C1 segment of cervical spinal cord (tissue), 14 donors: ENCODE measurements around the gene ARHGDIA.
"Not testable (repeated sequence)": the region's sequence is repeated elsewhere in the genome, so short reads cannot be mapped to it uniquely, and the experiment has no call there.

Experiments
- DNase-seq, 14 donors: peaks; one replicate each; lab custom pipeline; 2025; lab: John Stamatoyannopoulos, UW

The ARHGDIA gene

DNA sequence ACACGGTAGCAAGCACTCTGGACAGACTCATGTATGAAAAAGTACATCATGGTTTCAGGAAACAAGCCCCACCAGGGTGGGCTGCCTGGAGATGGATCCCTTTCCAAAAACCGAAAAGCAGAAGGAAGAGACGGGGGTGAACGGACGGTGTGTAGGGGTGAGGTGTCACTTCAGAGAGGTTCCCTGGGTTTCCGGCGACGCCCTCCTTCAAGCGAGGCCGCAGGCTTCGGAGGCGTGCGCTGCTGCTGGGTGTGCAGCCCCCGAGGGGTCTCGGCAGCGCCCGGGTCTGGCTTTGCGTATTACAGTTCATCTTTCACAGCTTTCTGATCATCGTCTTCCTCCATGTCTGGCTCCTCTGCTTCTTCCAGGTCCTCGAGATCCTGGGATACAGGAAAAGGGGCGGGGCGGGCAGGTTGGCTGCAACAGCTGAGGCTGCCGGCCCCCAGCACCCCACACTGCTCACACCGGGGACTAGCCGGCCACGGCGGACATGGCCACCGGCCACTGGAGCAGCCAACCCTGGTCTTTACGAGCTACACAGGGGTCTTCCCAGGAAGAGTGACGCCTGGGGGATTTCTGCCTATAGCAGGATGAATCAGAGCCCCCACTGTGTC lies 27.3 kb downstream of the ARHGDIA start:
- DNase-seq = no peak

DNA sequence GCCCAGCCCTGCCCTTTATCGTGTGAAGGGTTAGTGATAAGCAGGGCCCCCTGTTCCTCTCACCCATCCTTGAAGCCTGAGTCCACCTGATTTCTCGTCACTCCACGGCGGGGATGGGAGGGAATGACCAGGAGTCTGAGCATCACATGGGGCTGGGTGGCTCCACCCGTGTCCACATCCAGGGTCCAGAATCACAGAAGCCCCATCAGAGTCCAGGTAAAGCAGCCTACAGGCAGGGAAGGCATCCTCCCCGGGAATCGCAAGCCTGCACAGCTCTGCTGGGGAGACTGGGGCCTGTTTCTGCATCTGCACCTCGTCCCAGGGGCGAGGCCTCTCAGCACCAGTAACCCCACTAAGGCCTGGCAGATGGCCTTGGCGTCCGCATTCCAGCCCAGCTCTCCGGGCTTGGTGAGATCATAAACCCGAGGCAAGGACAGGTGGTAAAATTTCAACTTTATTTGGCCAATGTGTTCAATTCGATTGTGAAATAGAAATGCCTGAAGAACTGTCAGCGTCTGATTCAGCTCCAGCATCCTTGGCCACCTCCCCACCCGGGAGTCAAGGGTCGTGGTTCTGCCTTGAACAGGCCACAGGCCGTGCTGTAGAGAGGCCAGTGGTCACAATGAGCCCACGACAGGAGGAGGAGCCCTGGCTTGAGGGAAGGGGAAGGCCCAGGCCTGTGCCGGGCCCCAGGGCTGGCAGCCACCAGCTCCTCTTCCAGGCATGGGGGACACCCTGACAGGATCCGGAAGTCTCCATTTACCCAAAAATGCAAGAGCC lies 28.2 kb downstream of the ARHGDIA start:
- DNase-seq = no peak

DNA sequence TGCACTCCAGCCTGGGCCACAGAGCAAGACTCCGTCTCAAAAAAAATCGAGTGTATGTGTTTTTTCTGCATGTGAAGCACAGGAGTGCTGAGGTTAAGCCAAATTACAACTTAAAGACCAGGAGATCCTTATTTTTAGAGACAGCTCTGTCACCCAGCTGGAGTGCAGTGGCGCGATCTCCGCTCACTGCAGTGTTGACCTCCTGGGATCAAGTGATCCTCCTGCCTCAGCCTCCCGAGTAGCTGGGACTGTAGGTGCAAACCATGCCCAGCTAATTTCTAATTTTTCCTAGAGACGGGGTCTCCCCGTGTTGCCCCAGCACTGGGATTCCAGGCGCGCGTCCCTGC lies 28.8 kb downstream of the ARHGDIA start:
- no peak for DNase-seq

DNA sequence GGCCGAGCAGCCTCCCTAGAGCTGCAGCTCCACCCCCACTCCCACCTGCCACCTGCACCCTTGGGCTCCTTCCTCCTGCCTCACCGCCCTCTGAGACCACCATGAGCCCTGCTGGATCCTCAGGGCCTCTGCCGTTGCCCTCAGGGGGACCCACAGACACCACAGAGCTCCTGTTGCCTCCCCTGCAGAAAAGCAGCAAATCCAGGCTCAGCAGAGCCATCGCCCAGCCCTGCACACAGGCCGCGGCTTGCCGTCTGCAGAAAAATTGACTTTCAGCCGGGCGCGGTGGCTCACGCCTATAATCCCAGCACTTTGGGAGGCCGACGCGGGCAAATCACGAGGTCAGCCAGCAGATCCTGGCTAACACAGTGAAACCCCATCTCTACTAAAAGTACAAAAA lies 29.3 kb downstream of the ARHGDIA start:
- DNase-seq = no peak

DNA sequence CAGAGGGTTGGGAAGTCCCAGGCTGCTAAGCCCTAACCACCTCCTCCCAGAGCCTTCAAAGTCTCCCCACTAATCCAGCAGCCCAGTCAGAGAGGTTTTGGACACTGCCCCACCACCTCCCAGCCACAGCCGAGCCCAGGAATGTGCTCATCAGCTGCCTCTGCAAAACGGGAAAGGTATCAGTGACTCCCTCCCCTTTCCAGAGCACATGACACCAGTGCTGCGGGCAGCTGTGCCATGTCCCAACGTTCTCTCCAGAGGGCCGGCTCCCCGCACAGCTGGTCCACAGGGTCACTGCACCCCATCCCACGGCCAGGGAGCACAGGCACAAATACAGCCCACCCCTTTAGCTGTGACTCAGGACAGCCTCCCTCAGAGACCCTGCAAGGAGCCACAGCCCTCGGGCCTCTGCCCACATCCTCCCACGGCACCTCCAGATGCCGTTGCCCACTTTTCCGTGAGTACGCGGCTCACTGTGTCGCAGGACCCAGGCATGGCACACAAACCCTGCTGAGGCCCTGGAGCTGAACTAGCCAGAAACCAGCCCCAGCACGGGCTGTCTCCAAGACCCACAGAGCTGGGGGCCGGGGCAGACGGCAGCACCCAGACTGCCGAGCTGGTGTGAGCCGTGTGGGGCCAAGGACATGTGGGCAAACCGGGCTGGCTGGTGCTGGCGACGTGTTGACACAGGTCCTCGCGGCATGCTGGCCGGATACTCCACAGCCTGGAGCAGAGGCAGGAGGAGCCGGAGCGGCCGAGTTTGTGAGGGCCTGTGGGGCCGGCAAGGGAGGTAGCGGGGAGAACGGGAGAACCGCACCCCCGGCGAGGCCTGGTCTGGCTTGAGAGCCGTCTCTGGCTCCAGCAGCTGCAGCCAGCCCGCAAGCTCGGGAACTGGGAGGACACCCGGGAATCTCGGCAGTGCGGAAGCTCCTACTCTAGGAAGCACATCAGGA lies 30.0 kb downstream of the ARHGDIA start:
- DNase-seq = no peak

DNA sequence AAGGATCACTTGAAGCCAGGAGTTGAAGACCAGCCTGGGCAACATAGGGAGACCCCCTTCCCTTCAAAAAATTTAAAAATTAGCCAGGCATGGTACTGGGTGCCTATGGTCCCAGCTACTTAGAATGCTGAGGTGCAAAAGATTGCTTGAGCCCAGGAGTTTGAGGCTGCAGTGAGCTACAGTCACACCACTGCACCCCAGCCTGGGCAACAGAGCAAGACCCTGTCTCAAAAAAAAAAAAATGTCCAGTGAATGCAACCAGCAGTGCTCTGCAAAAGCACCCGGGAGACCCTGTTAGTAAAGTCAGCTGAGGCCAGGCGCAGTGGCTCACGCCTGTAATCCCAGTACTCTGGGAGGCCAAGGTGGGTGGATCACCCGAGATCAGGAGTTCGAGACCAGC lies 31.1 kb downstream of the ARHGDIA start:
- DNase-seq = not testable (repeated sequence)

DNA sequence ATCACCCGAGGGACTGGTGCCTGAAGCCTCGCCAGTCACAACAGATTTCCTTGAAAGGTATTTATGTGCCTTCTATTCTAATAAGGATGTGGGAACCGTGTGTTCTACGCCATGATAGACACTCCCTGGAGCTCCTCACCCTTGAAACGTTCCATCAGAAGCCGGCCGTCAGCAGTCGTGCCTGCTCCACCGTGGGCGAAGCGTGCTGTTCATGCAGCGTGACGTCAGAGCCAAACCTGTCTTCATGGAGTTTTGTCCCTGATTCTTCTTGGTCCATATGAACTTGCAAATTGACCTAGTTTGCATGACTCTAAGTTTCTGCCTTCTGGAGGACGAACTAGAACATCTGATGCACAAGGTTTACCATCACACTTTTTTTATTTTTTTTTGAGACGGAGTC lies 31.8 kb downstream of the ARHGDIA start:
- DNase-seq = no peak

DNA sequence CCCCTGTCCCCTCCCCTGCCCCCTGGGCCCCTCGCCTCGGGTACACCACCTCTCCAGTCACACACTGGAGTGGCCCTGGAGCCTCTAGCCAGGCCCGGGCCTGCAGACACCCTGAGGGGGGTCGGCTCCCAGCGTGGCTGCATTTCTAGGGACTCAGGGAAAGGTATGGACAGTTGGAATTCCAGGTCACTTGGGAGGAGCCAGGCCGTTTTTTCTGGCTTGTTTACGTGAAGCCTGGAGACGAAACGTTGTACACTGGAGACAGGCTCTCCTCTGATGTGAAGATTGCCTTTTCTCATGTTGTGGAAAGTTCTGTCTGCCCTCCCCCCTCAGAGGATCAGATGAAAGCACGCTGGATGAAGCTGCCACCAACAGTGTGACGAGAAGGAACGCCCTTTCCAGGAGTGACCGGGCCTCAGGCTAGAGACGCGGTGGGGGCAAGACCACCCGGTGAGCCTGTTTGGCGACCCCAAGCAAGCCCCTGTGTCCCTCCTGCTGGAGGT lies 32.3 kb downstream of the ARHGDIA start:
- DNase-seq = no peak

DNA sequence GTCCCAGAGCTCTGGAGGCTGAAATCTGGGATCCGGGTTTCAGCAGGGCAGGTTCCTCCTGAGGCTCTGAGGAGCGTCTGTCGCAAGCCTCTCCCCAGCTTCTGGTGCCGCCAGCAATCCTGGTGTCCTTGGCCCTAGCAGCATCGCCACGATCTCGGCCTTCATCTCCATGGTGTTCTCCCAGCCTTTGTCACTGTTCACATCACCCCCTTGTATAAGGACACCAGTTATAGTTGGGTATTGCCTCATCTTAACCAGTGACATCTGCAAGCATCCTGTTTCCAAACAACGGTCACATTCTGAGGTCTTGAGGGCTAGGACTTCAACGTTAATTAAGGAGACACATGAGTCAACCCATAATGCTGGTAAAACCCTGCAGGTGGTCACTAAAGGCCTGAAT lies 33.5 kb downstream of the ARHGDIA start:
- DNase-seq = no peak

DNA sequence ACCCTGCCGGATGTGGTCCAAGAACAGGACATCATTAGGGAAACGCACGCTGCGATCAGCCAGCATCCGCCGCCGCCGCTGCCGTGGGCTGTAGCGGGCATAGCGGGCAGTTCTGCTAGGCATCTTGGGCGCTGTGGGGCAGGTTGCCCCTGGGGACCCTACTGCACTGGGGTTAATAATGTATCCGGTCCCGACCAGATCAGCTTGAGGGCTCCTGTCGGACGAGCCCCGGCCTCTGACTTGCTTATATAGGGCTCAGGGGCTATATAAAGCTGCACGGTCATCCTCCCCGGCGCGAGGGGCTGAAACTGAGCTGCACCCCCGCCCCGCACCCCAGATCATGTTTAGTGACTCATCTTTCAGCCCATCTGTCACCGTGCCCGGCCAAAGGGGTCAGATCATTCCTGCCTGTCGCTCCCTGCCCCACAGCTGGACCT lies 36.3 kb downstream of the ARHGDIA start, which contains the start of gene PPP1R27:
Gene PPP1R27, minus strand, starts transcription at position 220 of the 437 bp plus-strand sequence. Its CDS starts 97 bp downstream, at position 123.
- no peak for DNase-seq

DNA sequence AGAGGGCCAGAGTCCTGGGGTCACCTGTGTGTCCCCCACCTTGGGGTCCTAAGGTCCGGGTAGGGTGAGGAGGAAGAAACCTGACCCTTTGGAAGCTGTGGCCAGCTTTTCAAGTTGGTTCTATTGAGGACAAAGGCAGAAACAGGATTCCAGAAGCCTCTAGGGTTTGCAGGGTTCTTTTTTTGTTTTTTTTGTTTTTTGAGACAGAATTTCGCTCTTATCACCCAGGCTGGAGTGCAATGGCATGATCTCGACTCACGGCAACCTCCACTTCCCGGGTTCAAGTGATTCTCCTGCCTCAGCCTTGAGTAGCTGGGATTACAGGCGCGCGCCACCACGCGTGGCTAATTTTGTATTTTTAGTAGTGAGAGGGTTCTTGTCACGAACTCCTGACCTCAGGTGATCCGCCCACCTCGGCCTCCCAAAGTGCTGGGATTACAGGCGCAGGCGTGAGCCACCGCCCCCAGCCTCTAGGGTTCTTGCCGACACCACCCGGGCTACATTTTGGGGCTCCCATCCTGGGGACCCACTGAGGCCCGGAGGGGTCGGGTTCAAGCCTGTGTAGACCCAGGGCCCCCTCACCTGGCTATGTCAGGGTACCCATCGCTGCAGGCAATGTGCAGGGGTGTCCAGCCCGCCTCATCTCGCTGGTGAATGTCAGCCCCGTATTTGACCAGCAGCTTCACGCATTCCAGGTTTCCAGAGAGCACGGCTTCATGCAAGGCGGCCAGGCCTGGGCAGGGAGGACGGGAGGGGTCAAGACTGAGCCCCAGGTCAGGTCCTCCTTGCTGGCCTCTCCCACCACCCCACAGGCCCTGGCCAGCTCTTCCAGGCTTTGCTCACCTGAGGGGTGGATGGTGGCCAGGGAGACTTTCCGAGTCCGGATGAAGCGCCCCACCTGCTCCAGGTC lies 37.0 kb downstream of the ARHGDIA start:
- no peak for DNase-seq

DNA sequence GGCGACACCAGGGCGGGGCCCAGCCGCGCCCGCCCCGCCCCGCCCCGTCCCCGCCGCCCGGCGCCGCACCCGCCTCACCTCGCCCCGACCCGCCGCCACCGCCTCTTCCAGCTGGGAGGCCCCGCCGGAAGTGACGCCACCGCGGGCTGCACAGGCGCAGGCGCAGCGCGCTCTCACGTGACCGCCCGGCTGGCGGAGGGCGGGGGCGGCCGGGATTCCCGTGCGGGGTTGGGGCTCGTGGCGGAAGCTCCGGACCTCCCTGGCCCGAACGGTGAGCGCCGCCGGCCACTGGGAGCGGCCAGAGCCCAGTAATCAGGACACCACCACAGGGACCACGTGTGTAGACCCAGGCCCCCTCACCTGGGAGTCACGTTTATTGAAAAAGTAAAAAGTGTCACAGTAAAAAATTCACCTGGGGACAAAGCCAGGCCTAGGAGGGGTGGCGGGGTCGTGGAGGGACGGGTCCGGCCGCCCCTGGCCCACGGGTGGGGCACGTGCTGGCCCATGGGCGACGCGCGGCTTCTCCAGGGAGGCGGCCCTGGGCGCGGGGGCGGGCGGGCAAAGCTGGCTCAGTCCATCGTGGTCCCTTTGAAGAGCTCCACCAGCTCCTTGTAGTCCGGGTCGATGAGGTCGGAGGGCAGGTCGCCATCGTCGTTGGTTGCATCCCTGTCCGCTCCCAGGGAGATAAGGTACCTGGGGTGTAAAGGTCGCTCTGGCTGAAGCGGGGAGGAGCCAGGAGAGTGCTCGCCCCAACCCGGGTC lies 37.8 kb downstream of the ARHGDIA start, which contains the start of gene MCRIP1:
Gene MCRIP1, minus strand, starts transcription at position 132 of the 761 bp plus-strand sequence. CDS start 8,785 bp downstream, outside the sequence.
- DNase-seq = peak; percentile 14 to 95 (median 84)

DNA sequence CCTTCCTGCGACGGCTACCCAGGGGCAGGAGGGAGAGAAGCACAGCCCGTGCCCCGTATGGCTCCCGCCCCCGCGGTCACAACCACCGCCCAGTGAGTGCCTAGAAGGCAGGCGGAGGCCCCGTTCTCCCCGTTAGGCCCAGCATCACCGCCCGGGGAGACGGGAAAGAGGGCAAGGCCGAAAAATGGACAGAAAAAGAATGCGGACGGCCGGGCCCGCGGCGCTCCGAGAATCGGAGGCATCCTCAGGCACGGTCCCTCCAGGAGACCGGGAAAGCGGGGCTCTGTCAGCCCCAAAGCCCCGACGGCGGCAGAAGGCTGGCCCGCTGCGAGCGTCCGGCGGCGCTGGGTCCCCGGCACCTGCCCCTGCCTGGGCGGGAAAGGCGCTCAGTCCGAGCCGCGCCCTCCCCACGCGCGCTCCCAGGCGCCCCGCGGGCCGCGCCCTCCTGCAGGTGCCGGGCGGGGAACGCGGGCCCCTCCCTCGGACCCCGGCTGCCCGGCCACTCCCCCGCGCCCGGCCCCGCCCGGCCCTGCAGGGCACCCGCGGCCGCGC lies 38.5 kb downstream of the ARHGDIA start:
- peak in 2 of 14 donors; percentile 48 to 59 for DNase-seq

DNA sequence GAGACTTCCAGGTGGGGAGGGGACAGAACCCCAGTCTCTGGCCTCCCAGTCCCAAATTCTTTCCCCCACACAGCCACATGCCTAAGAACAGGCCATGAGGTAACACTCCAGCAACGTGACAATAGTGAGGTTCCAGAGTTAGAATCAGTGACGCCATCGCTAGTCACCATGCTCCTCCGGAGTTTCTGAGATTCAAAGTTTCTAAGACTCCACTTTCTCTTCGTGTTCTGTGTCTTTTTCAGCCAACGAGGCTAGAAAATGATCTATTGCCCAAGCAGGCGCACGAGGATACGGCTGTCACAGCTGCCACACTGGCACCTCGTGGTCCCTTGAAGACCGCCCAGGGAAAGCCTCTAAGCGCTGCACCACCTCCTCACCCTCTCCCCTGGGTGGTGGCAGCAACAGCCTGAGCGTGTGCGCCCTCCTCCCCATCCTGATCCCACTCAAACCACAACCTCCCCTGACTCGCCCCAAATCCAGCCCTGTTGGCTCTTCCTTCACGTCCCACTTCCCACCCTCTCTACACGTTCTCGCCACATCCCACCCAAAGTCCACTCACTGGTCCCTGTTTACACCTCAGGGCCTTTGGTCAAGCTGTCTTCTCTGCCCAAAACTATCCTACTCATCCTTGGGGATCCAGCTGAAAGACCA lies 39.1 kb downstream of the ARHGDIA start:
- DNase-seq = peak in 2 of 14 donors; percentile 4 to 32

DNA sequence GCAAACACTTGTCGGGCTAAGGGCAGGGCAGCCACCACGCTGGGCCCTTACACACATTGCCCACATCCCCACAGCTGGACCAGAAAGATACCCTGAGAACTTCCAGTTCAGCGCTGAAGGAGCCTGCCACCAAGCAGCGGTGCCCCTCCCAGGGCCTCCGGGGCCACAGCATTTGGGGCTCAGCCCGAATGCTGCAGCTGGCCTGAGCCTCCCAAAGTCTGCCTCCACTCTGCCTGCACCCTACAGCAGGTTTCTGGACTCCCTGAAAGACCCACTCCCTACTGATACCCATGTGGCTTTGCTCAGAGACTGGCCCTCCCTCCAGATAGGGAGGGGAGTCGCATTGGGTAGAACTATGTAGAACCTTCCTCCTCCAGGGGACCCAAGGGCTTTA lies 39.6 kb downstream of the ARHGDIA start:
- no peak for DNase-seq

DNA sequence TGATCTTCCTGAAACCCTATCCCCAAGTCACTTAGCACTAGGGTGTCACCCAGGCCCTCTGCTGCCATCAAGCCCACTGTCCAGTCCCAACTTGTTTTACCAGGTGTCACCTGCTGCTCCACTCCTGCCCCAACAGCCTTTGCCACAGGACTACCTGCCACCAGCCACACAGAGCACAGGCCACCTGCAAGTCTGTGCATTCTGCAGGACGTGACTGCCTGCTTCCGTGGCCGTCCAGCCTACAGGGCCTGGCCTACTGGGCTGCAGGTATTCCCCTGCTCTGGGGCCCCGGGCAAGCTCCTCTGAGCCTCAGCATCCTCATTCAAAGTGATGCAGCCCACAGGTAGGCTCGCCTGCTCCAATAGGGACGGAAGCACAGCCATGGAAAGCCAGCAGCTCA lies 41.3 kb downstream of the ARHGDIA start:
- no peak for DNase-seq

DNA sequence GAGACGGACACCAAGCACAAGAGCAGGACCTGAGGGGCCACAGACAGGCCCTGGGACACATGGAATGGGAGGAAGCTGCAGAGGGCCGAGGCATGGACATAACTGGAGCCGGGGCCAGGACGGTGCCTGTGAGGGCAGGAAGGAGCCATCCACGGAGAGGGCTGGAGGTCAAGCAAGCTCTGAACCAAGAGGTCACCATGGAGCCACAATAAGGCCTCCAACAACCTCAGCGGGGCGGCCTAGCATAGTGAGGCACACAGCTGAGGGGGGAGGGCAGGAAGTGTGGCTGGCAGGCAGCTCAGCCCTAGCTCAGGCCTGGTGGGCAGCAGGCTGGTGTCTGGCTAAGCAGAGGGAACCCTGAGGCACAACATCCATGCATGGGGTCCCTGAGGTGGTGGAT lies 42.5 kb downstream of the ARHGDIA start:
- DNase-seq = no peak

DNA sequence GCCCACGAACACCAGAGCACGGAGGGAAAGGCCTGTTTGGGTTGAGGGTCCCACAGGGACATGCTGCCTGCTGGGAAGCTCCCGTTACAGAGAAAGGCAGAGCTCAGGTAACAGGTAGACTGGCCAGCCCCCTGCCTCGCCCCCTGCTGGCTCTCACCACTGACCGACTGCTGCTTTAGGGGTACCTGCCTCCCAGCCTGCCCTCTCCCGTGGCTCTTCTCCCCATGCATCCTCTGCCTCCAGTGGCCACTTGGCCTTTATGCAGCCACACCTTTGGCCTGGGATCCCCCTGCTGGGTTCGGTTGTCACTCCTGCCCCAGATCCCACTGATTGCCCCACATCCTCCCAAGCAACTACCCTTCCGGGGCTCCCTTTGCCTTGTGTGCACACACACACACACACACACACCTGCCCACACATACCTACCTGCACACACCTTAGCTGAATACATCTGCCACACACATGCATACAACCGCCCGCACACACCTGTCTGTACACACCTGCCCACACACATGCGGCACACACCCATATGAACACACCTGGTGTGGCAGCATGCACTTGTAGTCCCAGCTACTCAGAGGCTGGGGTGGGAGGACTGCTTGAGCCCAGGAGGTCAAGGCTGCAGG lies 45.2 kb downstream of the ARHGDIA start:
- no peak for DNase-seq

DNA sequence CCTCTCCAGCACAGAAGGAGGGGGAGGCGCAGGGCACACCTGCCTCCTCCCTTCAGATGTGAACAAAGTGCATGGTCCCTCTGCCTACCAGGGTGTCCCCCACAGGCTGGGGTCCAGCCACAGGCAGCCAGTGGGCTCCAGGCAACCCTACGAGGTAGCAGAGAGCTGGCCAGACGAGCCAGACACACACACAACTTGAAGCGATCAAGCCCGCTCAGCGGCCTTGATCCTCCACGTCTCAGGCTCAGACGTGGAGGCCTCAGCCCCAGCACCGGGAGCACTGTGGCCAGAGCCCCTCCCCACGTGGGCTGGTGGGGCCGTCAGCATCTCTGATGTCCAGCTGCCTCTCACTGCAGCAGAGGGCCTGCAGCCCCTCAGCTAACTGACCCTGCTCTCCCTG lies 46.5 kb downstream of the ARHGDIA start:
- DNase-seq = no peak
